OCI-LY7 (cell line): ENCODE data around the gene SCNN1B. TPM values are rescaled to one million over a fixed set of nuclear protein-coding genes. Genes with fewer than 3 reads are reported as not detected.

ENCODE experiments used
- BruUV-seq: library from RNA; stranded (reverse); fragments of 400-500 nt; replicated peaks from 2 replicates; lab custom pipeline; 2021; lab: Mats Ljungman, UMichigan
- CTCF ChIA-PET: fragments of 300-600 bp; sonication (Branson Sonifier 250); formaldehyde crosslinking; loops from one replicate; lab custom pipeline; 2022; ENCODE audit warnings: antibody characterized with exemption; ENCODE audit not compliant: unreplicated experiment; lab: Charles Lee
- POLR2A ChIA-PET: fragments of 300-600 bp; sonication (Branson Sonifier 250); formaldehyde crosslinking; loops from one replicate; lab custom pipeline; 2022; ENCODE audit warnings: antibody characterized with exemption; lab: Charles Lee
- DNase-seq: peaks from one replicate; pipeline ENCODE4 v3.0.0-alpha.2; 2015; ENCODE audit warnings: low spot score
- H2AFZ ChIP-seq: fragments of 200-600 bp; sonication (generic), shearing (Covaris generic); 2 replicates; pipeline ENCODE4 v1.6.1; 2014; ENCODE audit warnings: mild to moderate bottlenecking, antibody characterized with exemption, low read length, moderate library complexity
- H3K27ac ChIP-seq: fragments of 200-600 bp; sonication (generic); 2 replicates; pipeline ENCODE4 v1.5.1; 2014; ENCODE audit warnings: mixed run types, low read depth, mild to moderate bottlenecking, moderate library complexity, low read length, inconsistent platforms; ENCODE audit not compliant: poor library complexity, severe bottlenecking
- H3K36me3 ChIP-seq: fragments of 200-600 bp; sonication (generic); 2 replicates; pipeline ENCODE4 v1.6.1; 2014; ENCODE audit warnings: mild to moderate bottlenecking, antibody characterized with exemption, low read length, moderate library complexity, mixed read lengths; ENCODE audit not compliant: insufficient read depth
- H3K4me1 ChIP-seq: fragments of 200-600 bp; sonication (generic); 2 replicates; pipeline ENCODE4 v1.5.1; 2014; ENCODE audit warnings: mild to moderate bottlenecking, low read length; ENCODE audit not compliant: insufficient read depth, poor library complexity, severe bottlenecking
- H3K4me2 ChIP-seq: fragments of 200-600 bp; sonication (generic); 2 replicates; pipeline ENCODE4 v1.6.1; 2014; ENCODE audit warnings: mild to moderate bottlenecking, low read length
- H3K4me3 ChIP-seq: fragments of 200-600 bp; sonication (generic); 2 replicates; pipeline ENCODE4 v1.5.1; 2014; ENCODE audit warnings: mild to moderate bottlenecking, low read depth, low read length; ENCODE audit not compliant: poor library complexity, severe bottlenecking
- H3K79me2 ChIP-seq: fragments of 200-600 bp; sonication (generic); 2 replicates; pipeline ENCODE4 v1.6.1; 2016; ENCODE audit warnings: low read depth, mild to moderate bottlenecking, low read length, moderate library complexity, mixed read lengths; ENCODE audit not compliant: insufficient read depth
- H3K9me2 ChIP-seq: fragments of 200-600 bp; sonication (generic); 2 replicates; pipeline ENCODE4 v1.6.1; 2016; ENCODE audit warnings: mild to moderate bottlenecking, low read length, mixed read lengths; ENCODE audit not compliant: insufficient read depth
- H3K9me3 ChIP-seq: fragments of 200-600 bp; sonication (generic); 2 replicates; pipeline ENCODE4 v1.6.1; 2014; ENCODE audit warnings: mild to moderate bottlenecking, mixed run types, low read length, mixed read lengths
- H4K20me1 ChIP-seq: fragments of 200-600 bp; sonication (generic); 2 replicates; pipeline ENCODE4 v1.6.1; 2014; ENCODE audit warnings: mild to moderate bottlenecking, antibody characterized with exemption, low read length, moderate library complexity, mixed read lengths; ENCODE audit not compliant: insufficient read depth
- EZH2phosphoT487 ChIP-seq: fragments of 200-600 bp; sonication (generic); IDR thresholded peaks from 2 replicates; pipeline ENCODE4 v1.6.1; 2018; ENCODE audit warnings: low read depth, borderline replicate concordance, mild to moderate bottlenecking, mixed run types, antibody characterized with exemption, low read length, moderate library complexity, mixed read lengths
- intact Hi-C: fragments of 100-400 bp; cut with micrococcal nuclease; formaldehyde crosslinking; loops from one replicate; pipeline ENCODE4 v1.10.0; 2022; ENCODE audit not compliant: unreplicated experiment
- total RNA-seq, 2 experiments: library from RNA; depleted of rRNA in 1 of 2; stranded (reverse); fragments of >200 nt in 1 of 2; shearing (Covaris generic) in 1 of 2; gene quantifications; 2 replicates each; pipeline ENCODE4 v1.2.3, GENCODE V29; 2014 to 2022
- TF ChIP-seq, protein P1 (sequence below): fragments of 200-600 bp; sonication (generic); conservative IDR thresholded peaks from 2 replicates; pipeline ENCODE4 v1.5.1; 2014; ENCODE audit warnings: mild to moderate bottlenecking, antibody characterized with exemption, low read length, moderate library complexity, mixed read lengths

Gene SCNN1B
- total RNA-seq, 2 experiments from 2014 or later: 0.23 TPM; not detected in 1

DNA sequence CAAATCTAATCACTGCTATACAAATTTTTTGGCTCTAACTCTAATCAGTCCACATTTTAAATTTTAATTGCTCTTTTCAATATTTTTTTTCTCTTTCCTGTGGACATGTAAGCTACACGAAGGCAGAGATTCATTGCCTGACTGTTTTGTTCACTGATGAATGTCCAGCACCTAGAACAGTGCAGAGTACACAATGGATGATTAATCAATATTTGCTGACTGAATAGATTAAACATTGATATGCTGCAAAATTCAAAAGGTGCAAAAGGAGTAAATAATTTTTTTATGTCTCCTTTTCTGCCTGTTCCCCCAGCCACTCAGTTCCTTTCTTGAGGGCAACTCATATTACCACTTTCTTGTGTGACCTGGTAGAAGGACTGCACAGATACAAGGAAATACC, 32.8 kb downstream of the SCNN1B start:
- no TSS peak for BruUV-seq
- DNase-seq: peak; percentile 20
- H4K20me1 ChIP-seq: no peaks in the 10 kb centered on the region
- POLR2A ChIA-PET: interaction anchor here (0.5 kb wide), 1 partner anchor 192 kb away, joined by 3 read pairs; no protein-coding TSS in a partner anchor
- no peaks in the 10 kb centered on the region for H3K36me3 ChIP-seq
- TF ChIP-seq, protein P1, sequence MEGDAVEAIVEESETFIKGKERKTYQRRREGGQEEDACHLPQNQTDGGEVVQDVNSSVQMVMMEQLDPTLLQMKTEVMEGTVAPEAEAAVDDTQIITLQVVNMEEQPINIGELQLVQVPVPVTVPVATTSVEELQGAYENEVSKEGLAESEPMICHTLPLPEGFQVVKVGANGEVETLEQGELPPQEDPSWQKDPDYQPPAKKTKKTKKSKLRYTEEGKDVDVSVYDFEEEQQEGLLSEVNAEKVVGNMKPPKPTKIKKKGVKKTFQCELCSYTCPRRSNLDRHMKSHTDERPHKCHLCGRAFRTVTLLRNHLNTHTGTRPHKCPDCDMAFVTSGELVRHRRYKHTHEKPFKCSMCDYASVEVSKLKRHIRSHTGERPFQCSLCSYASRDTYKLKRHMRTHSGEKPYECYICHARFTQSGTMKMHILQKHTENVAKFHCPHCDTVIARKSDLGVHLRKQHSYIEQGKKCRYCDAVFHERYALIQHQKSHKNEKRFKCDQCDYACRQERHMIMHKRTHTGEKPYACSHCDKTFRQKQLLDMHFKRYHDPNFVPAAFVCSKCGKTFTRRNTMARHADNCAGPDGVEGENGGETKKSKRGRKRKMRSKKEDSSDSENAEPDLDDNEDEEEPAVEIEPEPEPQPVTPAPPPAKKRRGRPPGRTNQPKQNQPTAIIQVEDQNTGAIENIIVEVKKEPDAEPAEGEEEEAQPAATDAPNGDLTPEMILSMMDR: no peak
- no peak for TF ChIP-seq EZH2phosphoT487
- peak overlapping the region; percentile 58 for H3K4me2 ChIP-seq
- H3K27ac ChIP-seq: peak overlapping the region; percentile 76
- H3K9me2 ChIP-seq: no peaks in the 10 kb centered on the region
- CTCF ChIA-PET: no interaction called here
- intact Hi-C loops: no loop called here
- no peak overlapping the region for H3K4me3 ChIP-seq
- H3K4me1 ChIP-seq: peaks cover 46% of the 10 kb centered on the region
- H3K79me2 ChIP-seq: no peaks in the 10 kb centered on the region
- peak overlapping the region; percentile 53; the same call in 1 of the 2 replicates for H2AFZ ChIP-seq
- no peaks in the 10 kb centered on the region for H3K9me3 ChIP-seq

DNA sequence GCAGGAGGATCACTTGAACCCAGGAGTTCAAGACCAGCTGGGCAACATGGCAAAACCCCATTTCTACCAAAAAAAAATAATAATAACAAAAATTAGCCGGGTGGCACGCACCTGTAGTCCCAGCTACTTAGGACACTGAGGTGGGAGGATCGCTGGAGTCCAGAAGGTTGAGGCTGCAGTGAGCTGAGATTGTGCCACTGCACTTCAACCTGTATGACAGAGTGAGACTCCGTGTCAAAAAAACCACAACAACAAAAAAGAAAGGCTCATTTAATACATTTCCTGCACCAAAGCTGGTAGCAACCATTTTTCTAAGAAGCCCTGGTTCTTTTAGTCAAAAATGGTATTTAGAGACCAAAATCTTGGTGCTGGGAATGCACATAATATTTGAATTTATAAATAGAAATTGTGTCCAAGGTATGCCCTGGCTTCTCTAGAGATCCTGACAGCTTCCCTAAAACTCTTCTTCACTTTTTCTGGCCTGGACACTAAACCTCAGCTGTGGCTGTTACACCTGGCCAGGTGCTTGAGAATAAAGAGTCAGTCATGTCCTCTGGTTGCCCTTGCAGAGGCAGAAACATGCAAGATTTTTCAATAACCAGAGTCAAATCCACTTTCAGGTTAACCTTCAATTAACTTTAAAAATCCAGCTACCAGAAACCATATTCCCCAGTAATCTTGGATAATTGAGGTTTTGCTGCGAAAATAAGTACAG, 35.9 kb downstream of the SCNN1B start:
- Histone ChIP-seq H3K4me1 (peaks cover 46% of the 10 kb centered on the region), H3K4me2 (0 out of 2 replicates have a peak overlapping the region, but pooled peaks have one; percentile 5), H3K4me3 (no peak overlapping the region), H3K79me2 (no peaks in the 10 kb centered on the region), H3K36me3 (no peaks in the 10 kb centered on the region), H3K9me3 (no peaks in the 10 kb centered on the region), H4K20me1 (no peaks in the 10 kb centered on the region), H3K27ac (no peak overlapping the region), H2AFZ (no peak overlapping the region), H3K9me2 (no peaks in the 10 kb centered on the region)
- DNase-seq: no peak
- ChIA-PET POLR2A (interaction anchor here (0.8 to 1.2 kb wide), 3 partner anchors 8 to 440 kb away, joined by 3 to 8 read pairs (median 4); no protein-coding TSS in a partner anchor), CTCF (interaction anchor here (0.5 kb wide), 1 partner anchor 389 kb away, joined by 9 read pairs; no protein-coding TSS in a partner anchor)
- BruUV-seq: no TSS peak
- TF ChIP-seq, protein P1: no peak
- no peak for TF ChIP-seq EZH2phosphoT487
- intact Hi-C loops: no loop called here

DNA sequence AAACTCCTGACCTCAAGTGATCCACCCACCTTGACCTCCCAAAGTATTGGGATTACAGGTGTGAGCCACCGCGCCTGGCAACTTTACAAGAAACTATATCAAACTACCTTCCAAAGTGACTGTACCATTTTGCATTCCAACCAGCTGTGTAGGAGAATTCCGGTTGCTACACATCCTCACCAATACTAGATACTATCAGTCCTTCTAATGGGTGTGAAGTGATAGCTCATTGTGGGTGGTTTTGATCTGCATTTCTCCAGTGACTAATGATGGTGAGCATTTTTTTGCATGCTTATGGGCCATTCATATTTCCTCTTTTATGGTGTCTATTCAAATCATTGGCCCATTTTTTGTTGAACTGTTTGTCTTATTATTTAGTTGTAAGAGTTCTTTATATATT, 37.7 kb downstream of the SCNN1B start:
- TF ChIP-seq EZH2phosphoT487: no peak
- TF ChIP-seq, protein P1: no peak
- DNase-seq: no peak
- intact Hi-C loops: no loop called here
- H3K36me3 ChIP-seq: no peaks in the 10 kb centered on the region
- no peak overlapping the region for H3K27ac ChIP-seq
- CTCF ChIA-PET: no interaction called here
- H3K4me2 ChIP-seq: no peak overlapping the region
- H3K4me1 ChIP-seq: peaks cover 34% of the 10 kb centered on the region
- no peaks in the 10 kb centered on the region for H4K20me1 ChIP-seq
- no peaks in the 10 kb centered on the region for H3K9me3 ChIP-seq
- POLR2A ChIA-PET: no interaction called here
- no peak overlapping the region for H2AFZ ChIP-seq
- no peaks in the 10 kb centered on the region for H3K79me2 ChIP-seq
- H3K4me3 ChIP-seq: no peak overlapping the region
- H3K9me2 ChIP-seq: no peaks in the 10 kb centered on the region
- no TSS peak for BruUV-seq
